Measurements from ENCODE around the gene RANBP17.

- no peak for TF ChIP-seq EZH2 (IDR thresholded peaks at IDR 0.05; ENCODE audit: borderline replicate concordance, low read length)
- TF ChIP-seq CTCF (conservative IDR thresholded peaks at IDR 0.05 in 1 of 2, IDR thresholded peaks at IDR 0.05 in 1 of 2; ENCODE audit: extremely low read depth in 1 of 2, insufficient read depth in 1 of 2, low read depth in 1 of 2, low read length in 2 of 2), result no peak
These were observed 170.2 kb downstream of the RANBP17 start for GRCh38 chr5:171031977-171032376.

All from mammary epithelial cell (primary cell).